Peyer's patch (tissue), 4 donors: Measurements from ENCODE around the gene PLXNA2. TPM values are rescaled to one million over a fixed set of nuclear protein-coding genes. Genes with fewer than 3 reads are reported as not detected.
A peak's percentile ranks its signal among the peaks of the same experiment; 100 is the strongest.

Experiments
- DNase-seq, 3 donors: peaks; one replicate each; pipeline ENCODE4 v3.0.0-alpha.2; 2017 to 2019
- H3K27ac ChIP-seq, 4 donors: fragments of 200-600 bp; sonication (generic); one replicate each; pipeline ENCODE4 v1.5.1; 2016 to 2019
- H3K27me3 ChIP-seq, 2 donors: fragments of 200-600 bp; sonication (generic); one replicate each; pipeline ENCODE4 v1.5.1; 2019
- H3K36me3 ChIP-seq, 3 donors: fragments of 200-600 bp; sonication (generic); one replicate each; pipeline ENCODE4 v1.5.1; 2016 to 2019
- H3K4me1 ChIP-seq, 4 donors: fragments of 200-600 bp; sonication (generic); one replicate each; pipeline ENCODE4 v1.5.1; 2016 to 2019
- H3K4me3 ChIP-seq, 4 donors: fragments of 200-600 bp; sonication (generic); 1 replicate in 3 of 4; 2 replicates in 1 of 4; pipeline ENCODE4 v1.5.1; 2016 to 2019; ENCODE audit warnings: mild to moderate bottlenecking in 1 of 4
- H3K9me3 ChIP-seq, 4 donors: fragments of 200-600 bp; sonication (generic); one replicate each; pipeline ENCODE4 v1.5.1; 2016 to 2019; ENCODE audit warnings: mild to moderate bottlenecking in 1 of 4
- POLR2A ChIP-seq, 2 donors: fragments of 450-650 bp; IDR thresholded peaks; one replicate each; pipeline ENCODE4 v1.5.1; 2017; ENCODE audit warnings: antibody characterized with exemption in 2 of 2, mild to moderate bottlenecking in 2 of 2, moderate library complexity in 2 of 2
- total RNA-seq, 4 donors: library from RNA; depleted of rRNA; stranded (reverse); fragments of >200 nt; gene quantifications; one replicate each; pipeline ENCODE4 v1.1.0, GENCODE V29; 2016
- TF ChIP-seq, protein P1 (sequence below), 6 experiments: fragments of 450-650 bp in 4 of 6; fragments of 200-600 bp in 2 of 6; sonication (generic) in 1 of 6; IDR thresholded peaks; one replicate each; pipeline ENCODE4 v1.5.1; 2017 to 2019; ENCODE audit warnings: antibody characterized with exemption in 6 of 6, mild to moderate bottlenecking in 3 of 6, moderate library complexity in 1 of 6

PLXNA2 gene
- total RNA-seq, 4 donors from 2014 or later = 51.5 to 70.2 (median 62.5) TPM

GRCh38 chr1:208202333-208202995, 41.7 kb downstream of the PLXNA2 start:
- Histone ChIP-seq H3K27ac (peak overlapping the region in 3 of 4 donors; percentile 53 to 83 (median 81)), H3K27me3 (no peaks in the 10 kb centered on the region), H3K9me3 (no peaks in the 10 kb centered on the region), H3K4me3 (no peak overlapping the region), H3K36me3 (peaks cover 0 to 3% (median 0%) of the 10 kb centered on the region in 3 donors), H3K4me1 (peaks cover 0 to 50% (median 5%) of the 10 kb centered on the region in 4 donors)
- DNase-seq = no peak
- TF ChIP-seq, protein P1, sequence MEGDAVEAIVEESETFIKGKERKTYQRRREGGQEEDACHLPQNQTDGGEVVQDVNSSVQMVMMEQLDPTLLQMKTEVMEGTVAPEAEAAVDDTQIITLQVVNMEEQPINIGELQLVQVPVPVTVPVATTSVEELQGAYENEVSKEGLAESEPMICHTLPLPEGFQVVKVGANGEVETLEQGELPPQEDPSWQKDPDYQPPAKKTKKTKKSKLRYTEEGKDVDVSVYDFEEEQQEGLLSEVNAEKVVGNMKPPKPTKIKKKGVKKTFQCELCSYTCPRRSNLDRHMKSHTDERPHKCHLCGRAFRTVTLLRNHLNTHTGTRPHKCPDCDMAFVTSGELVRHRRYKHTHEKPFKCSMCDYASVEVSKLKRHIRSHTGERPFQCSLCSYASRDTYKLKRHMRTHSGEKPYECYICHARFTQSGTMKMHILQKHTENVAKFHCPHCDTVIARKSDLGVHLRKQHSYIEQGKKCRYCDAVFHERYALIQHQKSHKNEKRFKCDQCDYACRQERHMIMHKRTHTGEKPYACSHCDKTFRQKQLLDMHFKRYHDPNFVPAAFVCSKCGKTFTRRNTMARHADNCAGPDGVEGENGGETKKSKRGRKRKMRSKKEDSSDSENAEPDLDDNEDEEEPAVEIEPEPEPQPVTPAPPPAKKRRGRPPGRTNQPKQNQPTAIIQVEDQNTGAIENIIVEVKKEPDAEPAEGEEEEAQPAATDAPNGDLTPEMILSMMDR (IDR thresholded peaks at IDR 0.05) = no peak

- no peaks in the 10 kb centered on the region for H3K9me3 ChIP-seq
- peaks cover 0 to 50% (median 5%) of the 10 kb centered on the region in 4 donors for H3K4me1 ChIP-seq
- H3K27me3 ChIP-seq = no peaks in the 10 kb centered on the region
- no peak for TF ChIP-seq POLR2A (IDR thresholded peaks at IDR 0.05)
- TF ChIP-seq, protein P1 (IDR thresholded peaks at IDR 0.05) = no peak
- DNase-seq = peak in 2 of 3 donors; percentile 70 to 92
- no peak overlapping the region for H3K4me3 ChIP-seq
- H3K27ac ChIP-seq = peak overlapping the region in 3 of 4 donors; percentile 65 to 81 (median 77)
- H3K36me3 ChIP-seq = peaks cover 0 to 3% (median 0%) of the 10 kb centered on the region in 3 donors
These were observed 43.0 kb downstream of the PLXNA2 start for GRCh38 chr1:208201229-208201628.

DNA sequence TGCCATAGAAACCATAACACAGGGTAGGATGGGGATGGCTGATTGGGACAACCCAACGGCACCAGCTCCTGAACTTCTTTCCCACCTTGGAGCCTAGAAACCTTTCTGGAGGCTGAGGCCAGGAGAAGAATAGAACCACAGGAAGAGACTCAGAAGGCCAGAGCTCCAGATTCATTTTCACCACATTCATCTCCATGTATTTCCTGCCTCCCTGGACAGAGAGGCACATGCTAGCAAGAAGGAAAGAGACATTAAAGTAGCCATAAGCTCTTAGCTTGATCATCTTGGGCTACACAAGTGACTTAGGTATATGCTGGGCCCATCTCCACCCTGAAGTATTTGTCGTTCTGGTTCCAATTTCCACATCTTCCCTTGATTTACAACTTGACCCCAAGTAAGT, 44.1 kb downstream of the PLXNA2 start:
- Histone ChIP-seq H3K27ac (no peak overlapping the region), H3K9me3 (no peaks in the 10 kb centered on the region), H3K36me3 (peaks cover 0 to 3% (median 0%) of the 10 kb centered on the region in 3 donors), H3K4me1 (peaks cover 0 to 43% (median 5%) of the 10 kb centered on the region in 4 donors), H3K4me3 (no peak overlapping the region), H3K27me3 (no peaks in the 10 kb centered on the region)
- DNase-seq = no peak
- TF ChIP-seq, protein P1 (IDR thresholded peaks at IDR 0.05) = no peak

DNA sequence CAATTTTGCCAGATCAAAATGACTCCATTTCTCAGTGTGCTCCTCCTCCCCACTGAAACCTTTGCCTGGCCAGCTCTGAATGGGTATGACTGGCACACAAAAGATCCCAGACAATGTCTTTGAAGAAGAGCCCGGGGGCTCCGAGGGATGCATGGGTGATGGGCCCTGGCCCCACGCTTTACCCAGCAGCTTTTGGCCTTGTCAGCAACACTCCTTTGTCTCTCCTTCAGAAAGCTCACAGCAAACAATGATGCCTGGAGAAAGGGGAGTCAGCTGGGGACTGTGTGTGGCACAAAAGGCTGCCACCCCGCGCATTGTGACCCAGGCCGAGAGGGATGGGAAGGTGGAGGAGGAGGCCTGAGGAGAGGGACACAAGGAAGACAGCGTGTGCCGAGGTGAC, 45.9 kb downstream of the PLXNA2 start:
- Histone ChIP-seq H3K36me3 (peaks cover 0 to 3% (median 0%) of the 10 kb centered on the region in 3 donors), H3K27ac (no peak overlapping the region), H3K27me3 (no peaks in the 10 kb centered on the region), H3K4me1 (peaks cover 0 to 25% (median 4%) of the 10 kb centered on the region in 4 donors), H3K9me3 (no peaks in the 10 kb centered on the region), H3K4me3 (no peak overlapping the region)
- TF ChIP-seq, protein P1 (IDR thresholded peaks at IDR 0.05) = no peak
- TF ChIP-seq POLR2A (IDR thresholded peaks at IDR 0.05) = no peak
- no peak for DNase-seq

GRCh38 chr1:208194944-208195343, 49.2 kb downstream of the PLXNA2 start:
- no peak for DNase-seq
- Histone ChIP-seq H3K27ac (no peak overlapping the region), H3K4me3 (no peak overlapping the region), H3K36me3 (peaks cover 0 to 10% (median 0%) of the 10 kb centered on the region in 3 donors), H3K4me1 (no peaks in the 10 kb centered on the region), H3K27me3 (no peaks in the 10 kb centered on the region), H3K9me3 (no peaks in the 10 kb centered on the region)
- no peak for TF ChIP-seq POLR2A (IDR thresholded peaks at IDR 0.05)
- TF ChIP-seq, protein P1 (IDR thresholded peaks at IDR 0.05) = no peak
